PC-3 (cell line): ENCODE results near the gene KLK14. TPM values are rescaled to one million over a fixed set of nuclear protein-coding genes. Genes with fewer than 3 reads are reported as not detected.
A peak's percentile ranks its signal among the peaks of the same experiment; 100 is the strongest.

Source experiments
- ATAC-seq: fragments of 200-7000 bp; cut with Tn5 transposase; 2 replicates; pipeline ENCODE4 v1.9.1; 2020; ENCODE audit warnings: mild to moderate bottlenecking, moderate library complexity
- BruUV-seq: library from RNA; stranded (reverse); fragments of 400-500 nt; replicated peaks from 2 replicates; lab custom pipeline; 2021; lab: Mats Ljungman, UMichigan
- CTCF ChIA-PET: fragments of 300-600 bp; sonication (Branson Sonifier 250); formaldehyde crosslinking; loops from one replicate; lab custom pipeline; 2022; ENCODE audit warnings: antibody characterized with exemption; lab: Charles Lee
- POLR2A ChIA-PET: fragments of 300-600 bp; sonication (Branson Sonifier 250); formaldehyde crosslinking; loops from one replicate; lab custom pipeline; 2022; ENCODE audit warnings: antibody characterized with exemption; ENCODE audit not compliant: unreplicated experiment; lab: Charles Lee
- DNase-seq: peaks from one replicate; pipeline ENCODE4 v3.0.0-alpha.2; 2015
- H2AFZ ChIP-seq: fragments of 300-600 bp; sonication (generic); 2 replicates; pipeline ENCODE4 v1.6.0; 2016; ENCODE audit warnings: antibody characterized with exemption, low read length
- H3F3A ChIP-seq: fragments of 300-600 bp; sonication (generic); one replicate; pipeline ENCODE4 v1.6.0; 2017; ENCODE audit warnings: antibody characterized with exemption, low read length, control low read depth, mild to moderate bottlenecking; ENCODE audit not compliant: unreplicated experiment
- H3K27ac ChIP-seq: fragments of 300-600 bp; sonication (generic); 2 replicates; pipeline ENCODE4 v1.5.1; 2016; ENCODE audit warnings: mild to moderate bottlenecking, low read length
- H3K27me3 ChIP-seq: fragments of 300-600 bp; sonication (generic); 2 replicates; pipeline ENCODE4 v1.6.1; 2016; ENCODE audit warnings: low read length, mixed read lengths
- H3K36me3 ChIP-seq: fragments of 300-600 bp; sonication (generic); 2 replicates; pipeline ENCODE4 v1.6.1; 2016; ENCODE audit warnings: low read depth, mixed run types, low read length, mixed read lengths
- H3K4me1 ChIP-seq: fragments of 300-600 bp; sonication (generic); 2 replicates; pipeline ENCODE4 v1.5.1; 2016; ENCODE audit warnings: low read length; ENCODE audit not compliant: insufficient read depth
- H3K4me2 ChIP-seq: fragments of 300-600 bp; sonication (generic); 2 replicates; pipeline ENCODE4 v1.6.0; 2016; ENCODE audit warnings: low read length
- H3K4me3 ChIP-seq: fragments of 300-600 bp; sonication (generic); 2 replicates; pipeline ENCODE4 v1.5.1; 2016; ENCODE audit warnings: mild to moderate bottlenecking, low read length, mixed read lengths
- H3K79me2 ChIP-seq: fragments of 300-600 bp; sonication (generic); 2 replicates; pipeline ENCODE4 v1.6.1; 2017; ENCODE audit warnings: low read length, mixed read lengths
- H3K9ac ChIP-seq: fragments of 300-600 bp; sonication (generic); 2 replicates; pipeline ENCODE4 v1.6.0; 2016; ENCODE audit warnings: mild to moderate bottlenecking, low read length
- H3K9me2 ChIP-seq: fragments of 300-600 bp; sonication (generic); replicated peaks from 2 replicates; pipeline ENCODE4 v1.6.1; 2016; ENCODE audit warnings: mixed run types, low read length, mixed read lengths
- H3K9me3 ChIP-seq: fragments of 300-600 bp; sonication (generic); 2 replicates; pipeline ENCODE4 v1.6.1; 2016; ENCODE audit warnings: low read length, mixed read lengths
- H4K20me1 ChIP-seq: fragments of 300-600 bp; sonication (generic); 2 replicates; pipeline ENCODE4 v1.6.1; 2016; ENCODE audit warnings: low read length, mixed read lengths
- CTCF ChIP-seq: fragments of 300-600 bp; sonication (generic); conservative IDR thresholded peaks from 2 replicates; pipeline ENCODE4 v1.5.1; 2017; ENCODE audit warnings: antibody characterized with exemption, low read depth, mild to moderate bottlenecking, low read length
- EZH2 ChIP-seq: fragments of 300-600 bp; sonication (generic); IDR thresholded peaks from one replicate; pipeline ENCODE4 v1.6.1; 2017; ENCODE audit warnings: antibody characterized with exemption, mild to moderate bottlenecking, low read length; ENCODE audit not compliant: unreplicated experiment
- EZH2phosphoT487 ChIP-seq: fragments of 300-600 bp; sonication (generic); IDR thresholded peaks from 2 replicates; pipeline ENCODE4 v1.6.1; 2018; ENCODE audit warnings: mild to moderate bottlenecking, antibody characterized with exemption, low read length, borderline replicate concordance
- intact Hi-C: fragments of 100-400 bp; cut with micrococcal nuclease; formaldehyde crosslinking; loops from 2 replicates; pipeline ENCODE4 v1.9.0; 2023
- total RNA-seq: library from RNA; depleted of rRNA; stranded (reverse); fragments of >200 nt; gene quantifications from 2 replicates; pipeline ENCODE4 v1.2.3, GENCODE V29; 2014

KLK14 gene
- total RNA-seq, 1 experiment from 2014 or later = not detected

GRCh38 chr19:51114087-51114729 is 31.5 kb upstream of the KLK14 start:
- Histone ChIP-seq H3K4me3 (no peak overlapping the region), H3K9me2 (no peaks in the 10 kb centered on the region), H3F3A (no peaks in the 10 kb centered on the region), H3K9me3 (no peaks in the 10 kb centered on the region), H4K20me1 (no peaks in the 10 kb centered on the region), H3K9ac (no peak overlapping the region), H3K27ac (no peak overlapping the region), H2AFZ (no peak overlapping the region), H3K36me3 (no peaks in the 10 kb centered on the region), H3K79me2 (no peaks in the 10 kb centered on the region), H3K4me2 (no peak overlapping the region), H3K4me1 (no peaks in the 10 kb centered on the region), H3K27me3 (peaks cover 50% of the 10 kb centered on the region)
- ChIA-PET POLR2A (no interaction called here), CTCF (no interaction called here)
- TF ChIP-seq EZH2phosphoT487 (no peak), EZH2 (no peak), CTCF (no peak)
- no TSS peak for BruUV-seq
- ATAC-seq (no peak), DNase-seq (no peak)
- intact Hi-C loops = no loop called here

- ATAC-seq (no peak), DNase-seq (peak; percentile 36)
- ChIA-PET POLR2A (no interaction called here), CTCF (interaction anchor here (0.6 kb wide), 1 partner anchor 91 kb away, joined by 4 read pairs; no protein-coding TSS in a partner anchor)
- no TSS peak for BruUV-seq
- peaks cover 15% of the 10 kb centered on the region for H3K79me2 ChIP-seq
- H3K4me1 ChIP-seq = peaks cover 12% of the 10 kb centered on the region; the same call in 1 of the 2 replicates
- H3K9me2 ChIP-seq = no peaks in the 10 kb centered on the region
- no peak for TF ChIP-seq EZH2
- no peak for TF ChIP-seq EZH2phosphoT487
- peak; percentile 46 for TF ChIP-seq CTCF
- no peaks in the 10 kb centered on the region for H3F3A ChIP-seq
- H2AFZ ChIP-seq = no peak overlapping the region
- H3K9me3 ChIP-seq = no peaks in the 10 kb centered on the region
- H3K4me3 ChIP-seq = no peak overlapping the region
- no peak overlapping the region for H3K27ac ChIP-seq
- no peaks in the 10 kb centered on the region for H4K20me1 ChIP-seq
- no peaks in the 10 kb centered on the region for H3K36me3 ChIP-seq
- H3K27me3 ChIP-seq = peaks cover 33% of the 10 kb centered on the region
- no peak overlapping the region for H3K4me2 ChIP-seq
- intact Hi-C loops = no loop called here
- H3K9ac ChIP-seq = no peak overlapping the region
Measured at GRCh38 chr19:51111606-51112005, 28.9 kb upstream of the KLK14 start.

GRCh38 chr19:51110666-51110971 is 27.9 kb upstream of the KLK14 start:
- Histone ChIP-seq H3K4me3 (no peak overlapping the region), H3K27ac (no peak overlapping the region), H3K9ac (no peak overlapping the region), H4K20me1 (no peaks in the 10 kb centered on the region), H2AFZ (no peak overlapping the region), H3K4me2 (no peak overlapping the region), H3K9me3 (no peaks in the 10 kb centered on the region), H3K9me2 (no peaks in the 10 kb centered on the region), H3F3A (no peaks in the 10 kb centered on the region), H3K79me2 (peaks cover 23% of the 10 kb centered on the region), H3K4me1 (peaks cover 12% of the 10 kb centered on the region; the same call in 1 of the 2 replicates), H3K36me3 (no peaks in the 10 kb centered on the region), H3K27me3 (peaks cover 24% of the 10 kb centered on the region)
- no peak for ATAC-seq
- ChIA-PET CTCF (interaction anchor here (0.6 kb wide), 1 partner anchor 365 kb away, joined by 3 read pairs; no protein-coding TSS in a partner anchor), POLR2A (no interaction called here)
- no TSS peak for BruUV-seq
- no peak for TF ChIP-seq EZH2phosphoT487
- TF ChIP-seq EZH2 = no peak
- no peak for TF ChIP-seq CTCF
- intact Hi-C loops = no loop called here
- DNase-seq = no peak
